HG02840 (cell line): Measurements from ENCODE around the gene FOXC1.

Experiments
- ATAC-seq: cut with Tn5 transposase; IDR thresholded peaks from one replicate; pipeline ENCODE4 v1.9.1; 2021; ENCODE audit warnings: mild to moderate bottlenecking, moderate library complexity, moderate number of reproducible peaks; ENCODE audit not compliant: unreplicated experiment, low FRiP score

Gene FOXC1

GRCh38 chr6:1611572-1612298 lies 2.0 kb downstream of the FOXC1 start:
- no peak for ATAC-seq

DNA sequence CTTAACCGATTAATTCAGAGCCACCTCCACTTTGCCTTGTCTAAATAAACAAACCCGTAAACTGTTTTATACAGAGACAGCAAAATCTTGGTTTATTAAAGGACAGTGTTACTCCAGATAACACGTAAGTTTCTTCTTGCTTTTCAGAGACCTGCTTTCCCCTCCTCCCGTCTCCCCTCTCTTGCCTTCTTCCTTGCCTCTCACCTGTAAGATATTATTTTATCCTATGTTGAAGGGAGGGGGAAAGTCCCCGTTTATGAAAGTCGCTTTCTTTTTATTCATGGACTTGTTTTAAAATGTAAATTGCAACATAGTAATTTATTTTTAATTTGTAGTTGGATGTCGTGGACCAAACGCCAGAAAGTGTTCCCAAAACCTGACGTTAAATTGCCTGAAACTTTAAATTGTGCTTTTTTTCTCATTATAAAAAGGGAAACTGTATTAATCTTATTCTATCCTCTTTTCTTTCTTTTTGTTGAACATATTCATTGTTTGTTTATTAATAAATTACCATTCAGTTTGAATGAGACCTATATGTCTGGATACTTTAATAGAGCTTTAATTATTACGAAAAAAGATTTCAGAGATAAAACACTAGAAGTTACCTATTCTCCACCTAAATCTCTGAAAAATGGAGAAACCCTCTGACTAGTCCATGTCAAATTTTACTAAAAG lies 2.7 kb downstream of the FOXC1 start:
- ATAC-seq = no peak

GRCh38 chr6:1612974-1613306 lies 3.2 kb downstream of the FOXC1 start:
- ATAC-seq = no peak

GRCh38 chr6:1613346-1613687 lies 3.6 kb downstream of the FOXC1 start:
- ATAC-seq = no peak

- no peak for ATAC-seq
These were observed 4.2 kb downstream of the FOXC1 start for GRCh38 chr6:1613688-1614447.

DNA sequence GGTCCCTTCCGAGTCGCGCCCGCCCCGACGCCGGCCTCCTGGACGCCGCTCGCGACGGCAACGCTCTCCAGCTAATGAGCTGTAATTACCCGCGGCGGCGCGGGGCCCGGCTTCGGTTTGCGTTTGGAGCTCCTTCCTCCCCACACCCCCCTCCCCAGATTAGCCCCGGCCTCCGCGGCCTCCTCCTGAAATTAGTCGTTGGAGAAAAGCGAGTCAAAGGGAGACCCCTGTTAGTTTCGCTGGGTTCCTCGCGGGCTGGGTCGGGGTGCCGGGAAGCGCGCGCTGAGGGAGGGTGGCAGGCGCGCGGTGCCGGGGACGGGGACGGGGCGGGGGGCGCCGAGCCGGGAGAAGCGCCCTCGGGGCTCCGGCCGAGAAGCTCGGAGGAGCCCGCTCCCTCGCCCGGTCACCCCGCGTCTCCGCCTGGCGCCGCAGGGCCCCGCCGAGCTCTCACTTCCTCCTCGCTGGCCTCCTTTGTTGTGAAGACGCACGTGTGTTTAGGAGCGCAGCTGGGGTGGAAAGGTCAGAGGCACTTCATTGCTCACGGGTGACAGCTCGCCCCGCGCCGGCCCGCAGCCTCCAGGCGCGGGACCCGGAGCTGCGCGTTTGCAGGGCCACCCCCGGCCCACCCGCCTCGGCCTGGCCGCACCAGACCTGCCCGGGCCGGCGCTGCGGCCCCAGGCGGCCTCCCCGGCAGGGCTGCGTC lies 4.9 kb downstream of the FOXC1 start:
- ATAC-seq = no peak

DNA sequence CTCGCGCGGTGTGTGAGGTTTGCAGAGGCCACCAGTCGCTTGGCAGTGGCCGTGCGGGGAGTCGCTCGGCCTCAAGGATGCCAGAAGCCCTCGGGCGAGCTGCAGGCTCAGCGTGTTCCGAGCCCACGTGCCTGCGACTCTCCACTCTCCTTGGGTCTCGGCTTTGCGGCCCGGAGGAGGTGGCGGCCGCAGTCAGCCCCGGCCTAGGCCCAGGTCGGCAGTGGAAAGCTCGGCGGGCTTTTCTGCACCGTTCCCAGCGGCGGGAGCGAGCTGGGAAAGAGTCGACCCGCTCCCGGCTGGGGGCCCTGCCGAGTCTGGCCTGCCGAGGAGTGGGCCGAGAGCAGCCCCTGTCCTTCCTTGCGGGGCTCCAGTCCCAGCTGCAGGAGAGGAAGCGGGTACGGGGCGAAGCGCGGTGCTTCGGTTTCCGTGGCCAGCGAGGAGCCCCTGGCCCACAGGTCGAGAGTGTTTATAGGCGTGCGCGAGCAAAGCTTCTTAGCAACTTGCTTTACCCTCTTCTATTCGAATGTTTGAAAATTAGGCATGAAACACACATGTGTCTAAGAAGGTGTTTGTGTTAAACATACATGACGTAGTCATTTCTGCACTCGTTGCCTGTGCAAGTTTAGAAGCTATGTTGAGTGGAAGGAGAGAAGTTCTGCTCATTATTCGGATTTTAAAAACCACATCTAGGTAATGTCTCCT lies 5.6 kb downstream of the FOXC1 start:
- ATAC-seq = no peak

GRCh38 chr6:1615853-1616420 lies 6.2 kb downstream of the FOXC1 start:
- no peak for ATAC-seq

- no peak for ATAC-seq
These were observed 7.2 kb downstream of the FOXC1 start for GRCh38 chr6:1616701-1617463.

DNA sequence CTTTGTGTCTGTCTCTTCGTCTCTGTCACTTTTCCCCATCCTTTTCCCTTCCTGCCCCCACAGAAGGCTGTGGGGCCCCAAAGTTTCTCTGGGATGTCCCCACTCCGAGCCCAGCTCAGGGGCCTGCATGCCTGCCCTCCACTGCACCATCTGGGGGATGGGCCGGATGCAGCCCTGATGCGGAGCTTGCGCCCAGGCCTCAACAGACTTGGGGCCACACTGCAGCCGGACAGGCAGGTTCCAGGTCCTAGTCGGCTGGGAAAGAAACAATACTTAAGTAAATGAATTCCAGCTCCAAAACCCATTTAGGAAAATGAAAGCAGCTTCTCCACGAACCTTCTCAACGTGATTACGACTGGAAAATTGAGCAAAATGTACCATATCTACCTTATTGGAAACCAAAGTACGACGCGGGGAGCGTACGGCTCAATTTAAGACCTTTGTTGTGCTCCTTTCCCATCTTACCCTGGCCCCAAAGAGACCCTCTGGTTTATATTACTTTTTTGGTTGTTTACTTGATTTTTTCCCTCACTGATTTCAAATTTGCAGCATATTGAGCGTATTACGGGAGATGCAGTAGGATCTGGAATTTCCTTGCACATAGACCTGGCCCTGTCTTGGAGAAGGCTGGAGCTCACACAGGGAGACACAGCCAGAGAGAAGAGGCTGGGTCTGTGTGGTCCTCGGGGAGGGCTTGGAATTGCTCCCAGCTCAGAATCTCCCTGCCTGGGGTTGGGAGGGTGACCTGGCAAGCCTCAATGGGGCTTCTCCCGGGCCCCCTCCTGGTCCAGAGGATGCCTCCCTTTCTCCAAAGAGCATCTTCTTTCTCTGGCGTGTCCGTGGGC lies 8.0 kb downstream of the FOXC1 start:
- no peak for ATAC-seq

DNA sequence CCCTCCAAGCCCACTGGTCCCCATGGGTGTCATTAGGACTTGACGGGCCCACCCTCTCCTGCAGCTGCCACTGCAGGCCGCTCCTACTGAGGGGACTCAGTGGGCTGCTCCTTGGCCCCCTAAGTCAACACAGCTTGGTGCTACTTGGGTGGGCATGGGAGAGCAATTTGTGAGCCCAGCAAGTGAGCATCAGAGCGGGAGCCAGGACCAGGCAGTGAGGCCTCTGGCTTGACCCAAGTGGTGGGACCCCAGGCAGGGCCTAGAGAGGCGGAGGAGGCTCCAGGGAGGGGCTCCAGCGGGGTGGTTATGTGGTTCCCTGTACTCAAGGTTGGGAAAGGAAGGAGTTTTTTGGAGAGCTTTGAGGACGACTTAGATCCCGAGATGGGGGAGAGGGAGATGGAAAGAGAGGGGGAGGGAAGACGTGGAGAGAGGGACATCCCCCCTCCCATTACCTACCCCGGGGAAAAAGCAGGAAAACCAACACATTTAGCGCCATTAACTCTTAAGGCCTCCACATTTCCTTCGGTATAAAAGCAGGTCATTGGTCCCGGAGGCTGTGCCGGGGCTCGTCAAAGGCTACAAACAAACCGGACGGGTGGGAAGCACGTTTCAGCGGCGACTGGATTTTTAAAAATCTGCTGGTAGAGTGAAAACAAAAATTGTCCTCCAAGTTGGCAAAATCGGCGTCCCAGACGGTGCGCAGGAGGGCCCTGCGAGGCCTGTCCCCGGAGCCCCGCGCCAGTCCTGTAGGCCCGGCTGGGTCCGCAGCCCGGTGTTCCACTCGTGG lies 8.8 kb downstream of the FOXC1 start:
- no peak for ATAC-seq

DNA sequence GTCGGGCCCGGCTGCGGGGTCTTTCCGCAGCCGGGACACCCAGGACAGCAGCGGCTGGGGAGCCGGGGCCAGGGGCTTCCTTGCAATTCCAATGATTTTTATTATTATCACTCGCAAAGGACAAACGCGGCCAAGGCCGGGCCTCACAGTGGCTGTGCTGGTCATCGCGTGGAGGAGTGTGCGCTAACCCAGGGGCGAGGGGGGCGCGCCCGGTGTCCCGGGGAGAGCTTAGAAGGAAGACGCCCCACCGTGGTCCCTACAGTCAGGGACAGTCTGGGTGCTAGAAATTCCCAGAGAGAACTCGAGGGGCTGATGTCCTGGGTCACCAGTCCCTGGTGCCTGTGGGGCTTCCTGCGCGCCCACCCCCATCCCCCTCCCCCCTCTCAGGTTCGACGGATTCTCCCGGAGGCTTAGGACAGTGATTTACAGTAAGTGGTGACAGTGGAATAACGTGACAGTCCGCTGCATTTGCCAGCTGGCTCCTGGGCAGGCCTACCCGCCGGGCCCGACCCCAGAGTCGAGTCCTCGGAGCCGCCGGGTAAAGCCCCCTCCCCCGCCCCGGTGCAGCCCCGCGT lies 9.5 kb downstream of the FOXC1 start:
- no peak for ATAC-seq

DNA sequence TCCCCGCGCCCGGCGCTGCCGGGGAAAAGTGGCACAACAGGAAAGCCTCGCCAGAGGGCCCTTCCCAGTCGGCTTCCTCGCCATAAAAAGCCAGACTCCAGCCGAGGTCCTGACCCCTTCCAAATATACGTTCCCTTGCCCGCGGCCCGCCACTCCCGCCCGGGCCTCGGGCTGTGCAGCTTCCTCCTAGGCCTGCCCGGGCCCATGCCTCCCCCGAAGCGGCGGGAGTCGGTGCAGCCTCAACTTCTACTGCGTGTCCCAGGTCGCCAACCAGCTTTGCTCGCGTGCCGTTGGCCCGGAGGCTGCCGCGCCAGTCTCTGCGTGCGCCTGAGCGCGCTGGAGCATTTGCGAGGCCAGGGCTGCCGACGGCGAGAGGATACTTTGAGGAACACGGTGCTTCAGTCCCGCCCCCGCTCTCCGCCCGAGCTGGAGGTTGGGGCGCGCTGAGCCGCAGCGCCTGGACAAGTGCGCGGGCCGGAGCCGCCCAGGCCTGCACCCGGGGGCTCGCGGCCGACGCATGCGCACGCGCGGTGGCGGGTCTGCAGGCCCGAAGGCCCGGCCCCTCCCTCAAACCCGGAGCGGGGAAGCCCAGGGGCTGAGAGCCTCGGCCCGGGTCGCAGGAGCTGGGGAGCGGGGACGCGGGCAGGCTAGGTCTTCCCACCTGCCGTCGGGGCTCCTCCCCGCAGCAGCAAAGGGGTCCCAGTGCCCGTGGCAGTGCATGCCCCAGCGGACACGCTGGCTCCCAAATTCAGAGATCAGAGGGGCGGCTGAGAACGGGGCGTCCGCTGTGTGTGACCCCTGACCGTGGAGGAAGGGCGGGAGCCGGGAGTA lies 10.2 kb downstream of the FOXC1 start:
- no peak for ATAC-seq

DNA sequence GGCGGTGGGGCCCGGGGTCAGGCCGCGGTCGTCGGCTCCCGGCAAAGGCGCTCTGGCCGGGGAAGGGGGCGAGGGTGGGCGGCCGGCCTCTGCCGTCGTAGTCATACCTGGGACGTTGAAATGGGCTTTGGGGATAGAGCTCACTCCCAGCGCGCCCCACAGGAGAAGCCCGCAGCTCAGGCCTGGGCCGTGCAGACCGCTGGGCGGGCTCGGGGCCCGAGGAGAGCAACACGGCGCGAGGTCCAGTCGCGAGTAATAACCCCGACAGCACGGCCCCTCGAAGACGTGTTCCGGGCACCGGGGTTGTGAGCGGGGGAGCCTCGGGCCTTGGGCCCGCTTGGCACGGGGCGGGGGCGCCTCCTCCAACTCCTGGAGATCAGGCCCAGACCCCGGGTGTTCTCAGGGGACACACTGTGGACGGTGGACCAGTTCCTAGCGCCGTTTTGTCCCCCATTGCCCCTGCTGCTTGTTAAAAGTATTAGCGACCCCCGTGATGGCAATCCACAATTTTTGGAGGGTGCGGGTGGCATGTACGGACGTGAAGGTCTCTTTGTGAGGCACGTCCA lies 10.9 kb downstream of the FOXC1 start:
- no peak for ATAC-seq

DNA sequence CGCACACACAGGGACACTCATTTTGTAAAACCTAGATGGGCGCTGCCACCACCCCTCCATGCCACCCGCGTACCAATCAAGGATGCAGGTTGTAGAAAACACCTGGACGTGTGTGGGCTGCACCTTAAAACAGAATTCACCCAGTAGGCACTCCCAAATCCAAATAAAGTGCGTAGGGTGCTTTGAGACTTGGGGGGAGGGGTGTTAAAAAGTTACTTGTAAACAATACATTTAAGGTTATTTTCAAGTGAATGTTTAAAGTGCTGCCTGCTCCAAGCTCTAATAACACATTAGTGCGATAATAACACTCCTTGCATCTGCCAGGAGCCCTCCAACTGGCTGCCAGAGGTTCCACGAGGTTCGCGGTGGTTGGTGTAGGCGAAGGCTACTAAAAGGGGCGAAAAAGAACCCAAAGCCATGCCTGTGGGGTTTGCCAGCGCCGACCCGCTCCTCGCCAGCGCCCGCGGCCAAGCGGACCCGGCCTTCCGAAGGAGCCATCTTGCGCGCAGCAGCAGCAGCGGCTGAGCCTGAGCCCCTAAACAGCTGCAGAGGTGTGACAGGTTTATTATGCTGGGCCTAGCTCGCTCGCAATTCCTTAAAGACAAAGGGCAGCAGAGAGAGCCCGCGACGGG lies 11.5 kb downstream of the FOXC1 start:
- ATAC-seq = no peak
